NCI-H2081 (cell line): Measurements from ENCODE around the gene INTS2.
"Not testable (repeated sequence)": the region's sequence is repeated elsewhere in the genome, so short reads cannot be mapped to it uniquely, and the experiment has no call there.

ENCODE experiments used
- DNase-seq, 2 experiments: peaks; one replicate each; lab custom pipeline; 2025; lab: John Stamatoyannopoulos, UW

The INTS2 gene

GRCh38 chr17:61847659-61848058, 80.1 kb downstream of the INTS2 start:
- DNase-seq = no peak

- no peak for DNase-seq
Observed at GRCh38 chr17:61846761-61847375, 80.9 kb downstream of the INTS2 start.

GRCh38 chr17:61846088-61846487, 81.7 kb downstream of the INTS2 start:
- DNase-seq = no peak

- no peak for DNase-seq
Observed at GRCh38 chr17:61843435-61843834, 84.3 kb downstream of the INTS2 start.

DNA sequence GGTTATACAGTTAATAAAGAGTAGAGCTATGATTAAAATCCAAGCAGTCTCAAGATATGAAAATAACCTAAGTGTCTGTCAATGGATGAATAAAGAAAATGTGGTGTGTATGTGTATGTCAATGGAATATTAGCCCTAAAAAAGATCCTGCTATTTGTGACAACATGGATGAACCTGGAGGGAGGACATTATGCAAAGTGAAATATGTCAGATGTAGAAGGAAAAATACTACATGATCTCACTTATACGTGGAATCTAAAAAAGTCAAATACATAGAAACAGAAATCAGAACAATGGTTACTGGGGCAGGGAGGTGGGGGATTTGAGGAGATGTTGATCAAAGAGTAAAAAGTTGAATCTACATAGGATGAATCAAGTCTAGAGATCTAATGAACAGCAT, 84.9 kb downstream of the INTS2 start:
- DNase-seq = no peak

DNA sequence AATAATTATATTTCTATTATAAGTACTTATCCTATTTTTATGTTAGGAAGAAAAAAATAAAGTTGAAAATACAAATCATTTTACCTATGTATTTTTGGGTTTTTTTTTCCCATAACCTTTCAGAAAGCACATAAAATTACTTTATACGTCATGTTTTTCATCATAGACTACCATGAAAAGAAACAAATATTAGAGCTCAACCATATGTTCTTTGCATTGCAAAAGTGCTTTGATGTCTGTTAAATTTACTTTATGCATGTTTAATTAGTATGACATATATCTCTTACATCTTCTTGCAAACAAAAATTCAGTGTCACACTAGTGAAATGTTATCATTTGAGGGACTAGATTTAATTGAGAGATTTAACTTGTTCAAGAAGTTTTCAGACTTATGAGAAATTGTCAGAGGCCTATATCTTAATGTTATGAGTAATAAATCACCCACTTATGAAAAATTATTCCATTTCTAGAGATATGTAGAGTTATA, 88.4 kb downstream of the INTS2 start:
- DNase-seq = no peak

GRCh38 chr17:61837175-61838051, 90.4 kb downstream of the INTS2 start:
- peak; percentile 59 to 76 for DNase-seq

DNA sequence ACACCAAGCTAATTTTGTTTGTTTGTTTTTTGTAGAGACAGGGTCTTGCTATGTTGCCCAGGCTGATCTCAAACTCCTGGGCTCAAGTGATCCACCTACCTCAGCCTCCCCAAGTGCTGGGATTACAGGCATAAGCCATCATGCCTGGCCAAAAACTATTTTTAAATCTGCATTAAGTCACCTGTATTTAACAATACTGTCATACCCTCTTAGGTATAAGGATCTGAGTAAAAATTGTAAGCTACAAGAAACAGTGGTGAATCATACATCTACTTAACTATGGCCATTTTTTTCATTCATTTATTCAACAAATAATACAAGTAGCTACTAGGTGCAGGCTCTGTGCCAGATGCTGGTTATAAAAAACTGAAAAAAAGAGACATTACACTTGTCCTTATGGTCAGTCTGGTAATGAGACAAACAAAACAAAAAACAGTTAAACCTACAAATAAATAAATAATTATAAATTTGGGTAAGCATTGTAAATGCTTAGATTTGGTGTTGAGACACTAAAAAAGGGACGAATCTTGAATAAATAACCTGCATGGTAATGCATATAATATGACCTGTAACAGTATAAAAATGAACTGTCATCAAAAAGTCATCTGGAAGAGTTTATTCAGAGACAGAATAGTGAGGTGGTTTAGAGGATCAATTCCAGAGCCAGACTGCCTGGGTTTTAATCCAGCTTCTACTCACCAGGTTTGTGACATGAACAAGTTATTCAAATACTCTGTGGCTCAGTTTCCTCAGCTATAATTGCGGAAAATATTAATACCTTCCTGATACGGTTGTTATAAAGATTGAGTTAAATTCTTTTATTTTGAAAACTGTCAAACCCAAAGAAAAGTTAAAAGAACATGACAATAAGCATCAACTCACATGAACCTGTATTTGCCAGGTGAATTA, 91.3 kb downstream of the INTS2 start:
- no peak for DNase-seq

DNA sequence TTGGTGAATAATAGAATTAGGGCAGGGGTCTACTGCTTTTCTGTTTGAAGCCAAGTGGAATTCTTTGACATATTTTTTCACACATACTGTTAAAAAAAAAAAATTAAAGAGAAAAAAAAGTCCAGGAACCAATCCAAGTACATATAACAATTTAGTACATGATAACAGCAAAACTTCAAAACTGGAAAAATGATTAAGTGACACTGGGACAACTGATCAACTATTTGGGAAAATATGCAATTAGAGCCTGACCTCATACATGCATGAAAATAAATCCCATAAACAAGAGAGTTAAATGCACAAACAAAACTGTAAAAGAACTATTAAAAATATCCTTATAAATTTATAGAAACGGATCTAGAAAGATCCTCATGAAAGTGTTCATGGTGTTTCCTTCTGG, 92.2 kb downstream of the INTS2 start:
- no peak for DNase-seq

GRCh38 chr17:61834610-61835009, 93.2 kb downstream of the INTS2 start:
- no peak for DNase-seq

- no peak for DNase-seq
Observed at GRCh38 chr17:61833536-61834193, 94.1 kb downstream of the INTS2 start.

DNA sequence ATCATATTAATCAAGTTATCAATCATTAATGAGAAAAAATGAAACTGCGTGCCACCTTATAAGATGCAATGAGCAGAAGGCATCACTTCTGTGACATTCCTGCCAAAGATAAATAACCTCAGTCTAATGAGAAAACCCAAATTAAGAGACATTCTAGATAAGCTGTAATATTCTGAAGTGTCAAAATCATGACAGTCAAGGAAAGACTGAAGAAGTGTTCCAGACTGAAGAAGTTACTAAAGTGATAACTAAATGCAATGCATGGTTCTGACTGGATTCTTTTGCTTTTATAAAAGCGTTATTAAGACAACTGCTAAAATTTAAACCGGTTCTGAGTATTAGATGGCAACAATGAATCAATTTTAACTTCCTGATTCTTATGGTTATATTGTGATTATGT, 95.3 kb downstream of the INTS2 start:
- DNase-seq = no peak

- no peak for DNase-seq
Observed at GRCh38 chr17:61831099-61831498, 96.7 kb downstream of the INTS2 start.

DNA sequence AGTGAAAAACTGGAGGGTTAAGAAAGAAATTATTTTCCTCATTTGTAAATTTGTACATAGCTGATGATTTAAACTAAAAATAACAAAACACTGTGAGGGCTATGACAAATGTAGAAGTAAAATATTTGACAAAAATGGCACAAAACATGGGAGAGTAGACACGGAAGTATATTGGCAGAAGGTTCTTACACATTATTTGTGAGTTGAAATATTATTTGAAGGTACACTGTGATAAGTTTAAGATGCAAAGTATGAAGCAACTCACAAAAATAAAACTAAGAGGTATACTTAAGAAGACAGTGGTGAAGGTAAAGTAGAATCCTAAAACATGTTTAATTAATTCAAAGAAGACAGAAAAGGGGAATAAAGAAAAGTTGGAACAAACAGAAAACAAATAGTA, 99.1 kb downstream of the INTS2 start:
- no peak for DNase-seq

DNA sequence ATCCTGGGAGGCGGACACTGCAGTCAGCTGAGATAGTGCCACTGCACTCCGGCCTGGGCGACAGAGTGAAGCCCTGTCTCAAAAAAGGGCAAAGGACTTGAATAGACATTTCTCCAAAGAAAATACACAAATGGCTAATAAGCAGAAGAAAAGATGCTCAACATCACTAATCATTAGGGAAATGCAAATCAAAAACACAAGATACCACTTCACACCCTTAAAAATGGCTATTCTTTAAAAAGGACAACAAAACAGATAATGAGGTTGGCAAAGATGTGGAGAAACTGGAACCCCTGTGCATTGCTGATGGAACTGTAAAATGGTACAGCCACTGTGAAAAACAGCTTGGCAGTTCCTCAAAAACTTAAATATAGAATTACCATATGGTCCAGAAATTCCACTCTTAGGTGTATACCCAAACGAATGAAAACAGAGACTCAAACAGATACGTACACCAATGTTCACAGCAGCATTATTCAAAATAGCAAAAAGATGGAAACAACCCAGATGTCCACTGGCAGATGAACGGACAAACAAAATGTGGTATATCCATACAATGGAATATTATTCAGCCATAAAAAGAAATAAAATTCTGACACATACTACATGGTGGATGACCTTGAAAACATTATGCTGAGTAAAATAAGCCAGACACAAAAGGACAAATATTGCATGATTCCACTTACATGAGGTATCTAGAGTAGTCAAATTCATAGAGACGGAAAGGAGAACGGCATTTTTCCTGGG, 100.0 kb downstream of the INTS2 start:
- DNase-seq = no peak

GRCh38 chr17:61826866-61827265, 100.9 kb downstream of the INTS2 start:
- DNase-seq = not testable (repeated sequence)

- DNase-seq = not testable (repeated sequence)
Observed at GRCh38 chr17:61826198-61826597, 101.6 kb downstream of the INTS2 start.

GRCh38 chr17:61825448-61826137, 102.2 kb downstream of the INTS2 start:
- DNase-seq = no peak

DNA sequence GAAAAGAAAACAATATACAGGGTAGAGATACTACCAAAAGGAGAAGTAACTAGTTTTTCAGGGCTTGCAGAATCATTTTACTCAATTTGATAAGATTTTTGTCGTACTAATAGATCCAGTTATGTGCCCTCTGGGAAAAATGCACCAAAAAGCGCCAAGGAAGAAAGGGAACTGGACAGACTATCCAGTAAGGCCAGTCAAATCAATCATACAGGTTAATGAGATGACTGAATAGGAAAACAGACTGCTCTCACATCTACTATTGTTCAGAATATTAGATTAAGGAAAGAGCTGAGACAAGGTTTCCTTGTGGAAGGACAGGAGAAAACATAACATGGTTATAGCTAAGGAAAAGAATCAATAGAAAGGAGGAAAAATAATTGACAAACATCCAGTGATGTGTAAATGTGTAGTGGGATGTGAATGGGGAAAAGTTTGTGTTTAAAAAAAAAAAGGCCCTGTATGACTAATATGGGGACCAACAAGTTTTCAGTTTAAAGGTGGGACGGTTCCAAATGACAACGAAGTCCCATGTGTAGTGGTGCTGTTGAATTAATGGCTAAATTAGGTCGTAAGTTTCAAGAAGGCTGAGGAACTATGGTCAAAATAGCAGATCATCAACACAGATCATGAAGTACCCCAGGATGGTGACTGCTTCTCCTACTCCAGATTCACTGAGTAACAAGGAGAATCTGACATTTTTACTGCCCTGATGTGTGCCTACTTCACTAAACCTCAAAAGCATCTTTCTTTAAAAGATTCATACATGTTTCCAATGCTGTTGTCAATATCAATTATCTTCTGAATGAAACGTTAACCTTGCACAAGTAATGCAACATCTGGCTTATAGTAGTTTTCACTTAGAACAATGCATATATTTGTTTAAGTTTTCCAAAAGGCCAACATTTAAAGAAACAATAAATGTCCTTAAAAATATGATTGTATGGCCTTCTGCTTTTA, 105.2 kb downstream of the INTS2 start:
- DNase-seq = no peak
